Cardiac fibroblast (primary cell): ENCODE measurements around the gene TMTC2.

Source experiments
- DNase-seq, 2 donors: peaks; one replicate each; pipeline versions ENCODE4 v3.0.0 to v3.0.0-alpha.2; 2010; ENCODE audit warnings: low read depth in 2 of 2
- H3K4me3 ChIP-seq, 2 donors: replicated peaks in 1 of 2; 1 replicate in 1 of 2; 2 replicates in 1 of 2; pipeline ENCODE4 v1.5.1; 2011; ENCODE audit warnings: low read depth in 2 of 2, low read length in 2 of 2, mild to moderate bottlenecking in 2 of 2, moderate library complexity in 1 of 2
- CTCF ChIP-seq: IDR thresholded peaks from one replicate; pipeline ENCODE4 v1.5.1; 2011; ENCODE audit warnings: low read depth, mild to moderate bottlenecking, low read length, inconsistent platforms

The TMTC2 gene

GRCh38 chr12:82663893-82664292 is 22.8 kb upstream of the TMTC2 start:
- no peak for TF ChIP-seq CTCF
- DNase-seq = no peak

GRCh38 chr12:82665142-82665923 is 21.4 kb upstream of the TMTC2 start:
- no peak for TF ChIP-seq CTCF
- DNase-seq = no peak
- H3K4me3 ChIP-seq = no peak overlapping the region

More at GRCh38 chr12:82663893-82664292, 22.8 kb upstream of the TMTC2 start:
- no peak overlapping the region for H3K4me3 ChIP-seq

GRCh38 chr12:82666830-82667229 is 19.9 kb upstream of the TMTC2 start:
- H3K4me3 ChIP-seq = no peak overlapping the region
- TF ChIP-seq CTCF = no peak
- no peak for DNase-seq

- no peak for DNase-seq
- TF ChIP-seq CTCF = no peak
- no peak overlapping the region for H3K4me3 ChIP-seq
Measured at GRCh38 chr12:82671673-82672195, 15.0 kb upstream of the TMTC2 start.

- peak; percentile 30 to 52 for DNase-seq
- TF ChIP-seq CTCF = no peak
Measured at GRCh38 chr12:82672811-82673495, 13.8 kb upstream of the TMTC2 start.

GRCh38 chr12:82673698-82674097 is 13.0 kb upstream of the TMTC2 start:
- TF ChIP-seq CTCF = no peak
- H3K4me3 ChIP-seq = no peak overlapping the region
- no peak for DNase-seq

More at GRCh38 chr12:82672811-82673495, 13.8 kb upstream of the TMTC2 start:
- no peak overlapping the region for H3K4me3 ChIP-seq
